Neutrophil (primary cell): Measurements from ENCODE around the gene CNNM4.

ENCODE experiments used
- H3K27ac ChIP-seq: fragments of 200-600 bp; sonication (generic); 2 replicates; pipeline ENCODE4 v1.5.1; 2016; ENCODE audit warnings: mild to moderate bottlenecking, moderate library complexity
- H3K27me3 ChIP-seq: fragments of 200-600 bp; sonication (generic); 2 replicates; pipeline ENCODE4 v1.6.0; 2016; ENCODE audit warnings: mild to moderate bottlenecking
- H3K36me3 ChIP-seq: fragments of 200-600 bp; sonication (generic); 2 replicates; pipeline ENCODE4 v1.5.1; 2017
- H3K4me1 ChIP-seq, 2 experiments: fragments of 200-600 bp in 1 of 2; sonication (generic) in 1 of 2; 1 replicate in 1 of 2; 2 replicates in 1 of 2; pipeline versions ENCODE4 v1.5.1 to v1.6.1; 2013 to 2016; ENCODE audit warnings: low read depth in 1 of 2, low read length in 1 of 2, mild to moderate bottlenecking in 1 of 2, moderate library complexity in 1 of 2; ENCODE audit not compliant: control insufficient read depth in 1 of 2, insufficient read depth in 1 of 2
- H3K4me3 ChIP-seq, 2 experiments: fragments of 200-600 bp in 1 of 2; sonication (generic) in 1 of 2; 1 replicate in 1 of 2; 2 replicates in 1 of 2; pipeline ENCODE4 v1.5.1; 2013 to 2016; ENCODE audit warnings: low read depth in 1 of 2, low read length in 1 of 2, mild to moderate bottlenecking in 1 of 2, moderate library complexity in 1 of 2
- H3K9me3 ChIP-seq: fragments of 200-600 bp; sonication (generic); 2 replicates; pipeline ENCODE4 v1.5.1; 2016
- CTCF ChIP-seq: fragments of 200-600 bp; sonication (generic); IDR thresholded peaks from 2 replicates; pipeline ENCODE4 v1.5.1; 2016; ENCODE audit warnings: antibody characterized with exemption

The CNNM4 gene

GRCh38 chr2:96824079-96824870 is 63.6 kb downstream of the CNNM4 start:
- Histone ChIP-seq H3K9me3 (no peaks in the 10 kb centered on the region), H3K27me3 (no peaks in the 10 kb centered on the region), H3K4me1 (no peaks in the 10 kb centered on the region), H3K36me3 (peaks cover 67% of the 10 kb centered on the region), H3K27ac (no peak overlapping the region), H3K4me3 (no peak overlapping the region)
- no peak for TF ChIP-seq CTCF

- peaks cover 74% of the 10 kb centered on the region for H3K36me3 ChIP-seq
- H3K4me3 ChIP-seq, result no peak overlapping the region
- TF ChIP-seq CTCF, result no peak
- no peaks in the 10 kb centered on the region for H3K4me1 ChIP-seq
- H3K27ac ChIP-seq, result no peak overlapping the region
- H3K27me3 ChIP-seq, result no peaks in the 10 kb centered on the region
- no peaks in the 10 kb centered on the region for H3K9me3 ChIP-seq
Observed at GRCh38 chr2:96825057-96825456, 64.4 kb downstream of the CNNM4 start.

GRCh38 chr2:96826546-96827278 is 66.0 kb downstream of the CNNM4 start:
- Histone ChIP-seq H3K27me3 (no peaks in the 10 kb centered on the region), H3K27ac (no peak overlapping the region), H3K36me3 (peaks cover 91% of the 10 kb centered on the region), H3K9me3 (no peaks in the 10 kb centered on the region), H3K4me3 (no peak overlapping the region), H3K4me1 (no peaks in the 10 kb centered on the region)
- no peak for TF ChIP-seq CTCF

GRCh38 chr2:96828436-96828835 is 67.7 kb downstream of the CNNM4 start:
- H3K27ac ChIP-seq, result no peak overlapping the region
- no peak overlapping the region for H3K4me3 ChIP-seq
- H3K36me3 ChIP-seq, result peaks cover 100% of the 10 kb centered on the region
- H3K4me1 ChIP-seq, result no peaks in the 10 kb centered on the region
- TF ChIP-seq CTCF, result no peak
- no peaks in the 10 kb centered on the region for H3K9me3 ChIP-seq
- H3K27me3 ChIP-seq, result no peaks in the 10 kb centered on the region

GRCh38 chr2:96828874-96829273 is 68.2 kb downstream of the CNNM4 start:
- peaks cover 100% of the 10 kb centered on the region for H3K36me3 ChIP-seq
- H3K9me3 ChIP-seq, result no peaks in the 10 kb centered on the region
- no peak overlapping the region for H3K27ac ChIP-seq
- H3K27me3 ChIP-seq, result no peaks in the 10 kb centered on the region
- H3K4me3 ChIP-seq, result no peak overlapping the region
- no peaks in the 10 kb centered on the region for H3K4me1 ChIP-seq
- TF ChIP-seq CTCF, result no peak
